H1 (cell line): ENCODE data around the gene RDH14. TPM values are rescaled to one million over a fixed set of nuclear protein-coding genes. Genes with fewer than 3 reads are reported as not detected.

Source experiments
- CTCF ChIA-PET: fragments of 300-600 bp; sonication (Branson Sonifier 250); formaldehyde crosslinking; loops from one replicate; lab custom pipeline; 2021; ENCODE audit not compliant: partially characterized antibody; lab: Charles Lee
- POLR2A ChIA-PET: fragments of 300-600 bp; sonication (Branson Sonifier 250); formaldehyde crosslinking; loops from one replicate; lab custom pipeline; 2021; ENCODE audit warnings: inconsistent platforms; ENCODE audit not compliant: partially characterized antibody; lab: Charles Lee
- DNase-seq, 2 experiments: peaks; one replicate each; pipeline versions ENCODE4 v3.0.0 to v3.0.0-alpha.2; 2010 to 2022; ENCODE audit warnings: low spot score in 2 of 2, low read depth in 1 of 2, mixed read lengths in 1 of 2
- FAIRE-seq: peaks from 2 replicates; lab custom pipeline; 2011; peaks lifted over from hg19 to GRCh38; lab: Jason Lieb, UNC
- H2AFZ ChIP-seq: 2 replicates; pipeline ENCODE4 v1.8.1; 2012; ENCODE audit warnings: low read length, inconsistent platforms
- H2AK5ac ChIP-seq: 2 replicates; pipeline ENCODE4 v1.6.1; 2013; ENCODE audit warnings: low read depth, low read length
- H2BK120ac ChIP-seq: replicated peaks from 2 replicates; pipeline ENCODE3; 2013; ENCODE audit warnings: low read depth, low read length, inconsistent platforms
- H2BK12ac ChIP-seq: 2 replicates; pipeline ENCODE4 v1.6.1; 2013; ENCODE audit warnings: low read depth, low read length
- H2BK15ac ChIP-seq: 2 replicates; pipeline ENCODE4 v1.6.1; 2013; ENCODE audit warnings: low read length
- H2BK20ac ChIP-seq: 2 replicates; pipeline ENCODE4 v1.6.1; 2013; ENCODE audit warnings: low read length
- H2BK5ac ChIP-seq: 2 replicates; pipeline ENCODE4 v1.6.1; 2013; ENCODE audit warnings: low read depth, low read length
- H3K14ac ChIP-seq: 2 replicates; pipeline ENCODE4 v1.6.1; 2013; ENCODE audit warnings: inconsistent platforms; ENCODE audit not compliant: insufficient read length
- H3K18ac ChIP-seq: 2 replicates; pipeline ENCODE4 v1.6.1; 2013; ENCODE audit warnings: low read length; ENCODE audit errors: extremely low read depth
- H3K23ac ChIP-seq: 2 replicates; pipeline ENCODE4 v1.6.1; 2013; ENCODE audit warnings: inconsistent platforms; ENCODE audit not compliant: insufficient read length
- H3K23me2 ChIP-seq: 2 replicates; pipeline ENCODE4 v1.6.1; 2013; ENCODE audit warnings: low read depth, low read length
- H3K27ac ChIP-seq: 2 replicates; pipeline ENCODE4 v1.6.1; 2011; ENCODE audit warnings: low read depth, low read length, inconsistent platforms
- H3K27me3 ChIP-seq, 4 experiments: replicated peaks in 1 of 4; 1 replicate in 1 of 4; 2 replicates in 3 of 4; pipeline versions ENCODE4 v1.6.1 to v1.8.1; 2011 to 2013; ENCODE audit warnings: low read length in 3 of 4, mild to moderate bottlenecking in 3 of 4, inconsistent platforms in 2 of 4, mixed read lengths in 2 of 4, moderate library complexity in 1 of 4; ENCODE audit not compliant: control insufficient read depth in 3 of 4, insufficient read depth in 3 of 4; ENCODE audit errors: extremely low read depth in 1 of 4
- H3K36me3 ChIP-seq, 4 experiments: 2 replicates each; pipeline versions ENCODE4 v1.6.1 to v1.8.1; 2011 to 2013; ENCODE audit warnings: mild to moderate bottlenecking in 4 of 4, low read length in 3 of 4, moderate library complexity in 2 of 4, control low read depth in 1 of 4, inconsistent platforms in 1 of 4; ENCODE audit not compliant: insufficient read depth in 4 of 4, control insufficient read depth in 2 of 4
- H3K4ac ChIP-seq: replicated peaks from 2 replicates; pipeline ENCODE3; 2013; ENCODE audit warnings: low read length, low read depth, mixed read lengths, inconsistent platforms; ENCODE audit not compliant: insufficient read length
- H3K4me1 ChIP-seq, 4 experiments: replicated peaks in 1 of 4; 1 replicate in 1 of 4; 2 replicates in 3 of 4; pipeline versions ENCODE4 v1.6.1 to v1.8.1; 2011 to 2013; ENCODE audit warnings: low read length in 3 of 4, inconsistent platforms in 2 of 4, mixed read lengths in 1 of 4; ENCODE audit not compliant: insufficient read depth in 4 of 4, control insufficient read depth in 3 of 4
- H3K4me2 ChIP-seq, 2 experiments: 2 replicates each; pipeline versions ENCODE4 v1.6.1 to v1.8.1; 2011 to 2013; ENCODE audit warnings: low read depth in 2 of 2, low read length in 2 of 2, control low read depth in 1 of 2, inconsistent platforms in 1 of 2, mild to moderate bottlenecking in 1 of 2; ENCODE audit not compliant: insufficient read depth in 1 of 2
- H3K4me3 ChIP-seq, 4 experiments: fragments of 200-600, 300-600 bp in 1 of 4; sonication (generic), shearing (Covaris generic), sonication (Bioruptor Twin) in 1 of 4; 2 replicates each; pipeline versions ENCODE4 v1.5.1 to v1.8.1; 2011 to 2016; ENCODE audit warnings: low read length in 4 of 4, low read depth in 3 of 4, control low read depth in 2 of 4, inconsistent platforms in 2 of 4, mild to moderate bottlenecking in 2 of 4, mixed read lengths in 1 of 4, moderate library complexity in 1 of 4; ENCODE audit not compliant: insufficient read depth in 2 of 4; ENCODE audit errors: extremely low read depth in 1 of 4
- H3K56ac ChIP-seq: replicated peaks from 2 replicates; pipeline ENCODE3; 2013; ENCODE audit warnings: low read depth, mild to moderate bottlenecking, mixed read lengths, low read length, inconsistent platforms; ENCODE audit not compliant: insufficient read length
- H3K79me1 ChIP-seq: 2 replicates; pipeline ENCODE4 v1.6.1; 2013; ENCODE audit warnings: low read depth, low read length, control low read depth
- H3K79me2 ChIP-seq, 2 experiments: 2 replicates each; pipeline versions ENCODE4 v1.6.1 to v1.8.1; 2012 to 2013; ENCODE audit warnings: low read length in 2 of 2, mild to moderate bottlenecking in 2 of 2, inconsistent platforms in 1 of 2; ENCODE audit not compliant: insufficient read depth in 2 of 2, control insufficient read depth in 1 of 2
- H3K9ac ChIP-seq, 4 experiments: replicated peaks in 1 of 4; 1 replicate in 1 of 4; 2 replicates in 3 of 4; pipeline versions ENCODE4 v1.6.1 to v1.8.1; 2011 to 2013; ENCODE audit warnings: low read depth in 3 of 4, low read length in 3 of 4, control low read depth in 2 of 4, mild to moderate bottlenecking in 2 of 4, moderate library complexity in 2 of 4, inconsistent platforms in 1 of 4; ENCODE audit errors: extremely low read depth in 1 of 4
- H3K9me3 ChIP-seq, 2 experiments: 2 replicates each; pipeline versions ENCODE4 v1.6.1 to v1.8.1; 2012 to 2013; ENCODE audit warnings: mild to moderate bottlenecking in 2 of 2, moderate library complexity in 2 of 2, control low read depth in 1 of 2, inconsistent platforms in 1 of 2, low read depth in 1 of 2, low read length in 1 of 2, mixed read lengths in 1 of 2; ENCODE audit not compliant: insufficient read depth in 2 of 2
- H4K20me1 ChIP-seq, 2 experiments: replicated peaks in 1 of 2; 2 replicates each; pipeline versions ENCODE3 to v1.8.1; 2011 to 2013; ENCODE audit warnings: inconsistent platforms in 2 of 2, low read length in 2 of 2, mild to moderate bottlenecking in 1 of 2; ENCODE audit not compliant: insufficient read depth in 2 of 2, control insufficient read depth in 1 of 2
- H4K5ac ChIP-seq: 2 replicates; pipeline ENCODE4 v1.6.1; 2013; ENCODE audit warnings: low read length, low read depth, mixed read lengths, inconsistent platforms; ENCODE audit not compliant: insufficient read length
- H4K8ac ChIP-seq: 2 replicates; pipeline ENCODE4 v1.8.0; 2013; ENCODE audit warnings: mild to moderate bottlenecking, moderate library complexity, low read length, inconsistent platforms; ENCODE audit not compliant: insufficient read depth; ENCODE audit errors: extremely low read depth
- H4K91ac ChIP-seq: replicated peaks from 2 replicates; pipeline ENCODE3; 2013; ENCODE audit warnings: low read length, mixed read lengths, inconsistent platforms; ENCODE audit not compliant: insufficient read length
- ASH2L ChIP-seq: fragments of 200-600, 300-600 bp; sonication (generic); IDR thresholded peaks from one replicate; pipeline ENCODE4 v1.7.1; 2017; ENCODE audit warnings: low read length
- ATF2 ChIP-seq: IDR thresholded peaks from 2 replicates; pipeline ENCODE4 v1.6.1; 2012; ENCODE audit warnings: low read length, inconsistent platforms
- BACH1 ChIP-seq: IDR thresholded peaks from 2 replicates; pipeline ENCODE4 v1.6.1; 2012; ENCODE audit warnings: low read length, improper control_type of control experiment
- BCL11A ChIP-seq, 2 experiments: IDR thresholded peaks; one replicate each; pipeline ENCODE4 v1.6.1; 2011; ENCODE audit warnings: low read depth in 2 of 2, low read length in 2 of 2, mild to moderate bottlenecking in 2 of 2
- BRCA1 ChIP-seq: IDR thresholded peaks from 2 replicates; pipeline ENCODE4 v1.6.1; 2012; ENCODE audit warnings: low read depth, low read length, improper control_type of control experiment
- KDM1A ChIP-seq: fragments of 200-600, 300-600 bp; sonication (generic); IDR thresholded peaks from 2 replicates; pipeline ENCODE4 v1.7.1; 2016; ENCODE audit warnings: mild to moderate bottlenecking, low read length, borderline replicate concordance
- MAFK ChIP-seq: IDR thresholded peaks from 2 replicates; pipeline ENCODE4 v1.6.1; 2012; ENCODE audit warnings: low read depth, mild to moderate bottlenecking, improper control_type of control experiment, low read length
- NRF1 ChIP-seq: IDR thresholded peaks from 2 replicates; pipeline ENCODE4 v1.6.1; 2011; ENCODE audit warnings: mild to moderate bottlenecking, low read depth, low read length, improper control_type of control experiment
- RBBP5 ChIP-seq: IDR thresholded peaks from 2 replicates; pipeline ENCODE4 v1.7.1; 2012; ENCODE audit warnings: low read depth, mild to moderate bottlenecking, inconsistent platforms, low read length, moderate library complexity, borderline replicate concordance
- TBP ChIP-seq: IDR thresholded peaks from 2 replicates; pipeline ENCODE4 v1.6.1; 2011; ENCODE audit warnings: low read depth, low read length, improper control_type of control experiment
- WGBS, 2 experiments: shearing (Covaris generic) in 1 of 2; methylation state at CpG; one replicate each; pipeline versions ENCODE4 v1.1.6 to v1.1.7; 2013 to 2015; ENCODE audit warnings: low lambda C conversion rate in 2 of 2, mixed read lengths in 2 of 2, inconsistent platforms in 1 of 2, low coverage in 1 of 2, missing lambda C conversion rate in 1 of 2; ENCODE audit not compliant: insufficient replicate concordance in 2 of 2, insufficient coverage in 1 of 2, insufficient read length in 1 of 2; ENCODE audit errors: extremely low coverage in 1 of 2, missing lambda C conversion rate in 1 of 2; 5-methylcytosine and 5-hydroxymethylcytosine counted together
- polyA plus RNA-seq, 7 experiments: library from polyadenylated mRNA; depleted of rRNA in 3 of 7; stranded (reverse) in 5 of 7; unstranded in 2 of 7; fragments of >200 nt in 5 of 7; fragments of 200-250 nt in 2 of 7; gene quantifications; 1 replicate in 5 of 7; 2 replicates in 1 of 7; 4 replicates in 1 of 7; pipeline versions ENCODE4 v1.2.1 to v1.2.3, GENCODE V29; 2011 to 2013; ENCODE audit warnings: missing spikeins in 2 of 7, mixed read lengths in 2 of 7
- total RNA-seq: library from RNA; stranded (reverse); fragmentation: NEBNext Ultra II Directional; extraction: Animal tissue kit (Norgen Biotek cat#: 25700); gene quantifications from 2 replicates; pipeline ENCODE4 v1.2.1, GENCODE V29; 2021

The RDH14 gene
- total and polyA plus RNA-seq, 2 of the 8 experiments (the other 6 are each of a cell fraction or from before 2014, with no cell fraction given): 14.7 to 23.6 TPM

DNA sequence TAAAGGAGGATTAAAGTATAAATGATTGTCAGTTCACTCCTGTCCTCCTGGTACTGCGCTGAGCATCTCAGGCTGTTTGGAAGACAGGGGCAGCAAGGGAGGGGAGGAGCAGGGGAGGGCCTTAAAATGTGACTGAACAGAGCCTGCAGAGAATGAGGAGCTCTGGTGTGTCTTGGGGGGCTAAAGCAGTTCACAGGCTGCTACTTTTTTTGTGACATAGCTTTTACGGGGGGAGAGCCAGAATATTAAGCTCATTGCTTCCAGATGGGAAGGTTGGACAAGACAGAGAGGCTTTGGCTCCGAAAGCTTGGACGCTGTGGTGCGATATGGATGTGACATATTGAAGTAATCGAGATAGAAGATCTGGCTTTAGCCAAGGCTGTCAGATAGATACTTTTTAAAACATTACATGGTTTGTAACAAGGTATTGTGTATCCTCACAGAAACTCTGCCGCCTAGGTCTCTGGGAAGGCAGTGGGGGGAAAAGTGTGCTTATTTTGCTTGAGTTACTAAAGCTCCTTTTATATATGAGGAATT lies 40.5 kb downstream of the RDH14 start:
- H4K91ac ChIP-seq: no peak overlapping the region
- no peaks in the 10 kb centered on the region for H3K79me1 ChIP-seq
- no peak for DNase-seq
- H4K5ac ChIP-seq: no peak overlapping the region
- no peak overlapping the region for H3K56ac ChIP-seq
- H3K23me2 ChIP-seq: no peaks in the 10 kb centered on the region
- no peaks in the 10 kb centered on the region for H4K20me1 ChIP-seq
- CTCF ChIA-PET: interaction anchor here (0.6 to 5.5 kb wide), 68 partner anchors 9 to 1344 kb away, joined by 3 to 60 read pairs (median 4); partner anchors contain the start of gene NT5C1B
- H4K8ac ChIP-seq: no peak overlapping the region; the same call in 1 of the 2 replicates
- 0 out of 2 replicates have a peak overlapping the region, but pooled peaks have one; percentile 16 for H2AFZ ChIP-seq
- no peaks in the 10 kb centered on the region for H3K79me2 ChIP-seq
- no peak overlapping the region for H3K9ac ChIP-seq
- H3K18ac ChIP-seq: no peak overlapping the region
- no peak overlapping the region for H3K4me3 ChIP-seq
- H3K4ac ChIP-seq: no peak overlapping the region
- H3K27me3 ChIP-seq: no peaks in the 10 kb centered on the region
- H3K27ac ChIP-seq: no peak overlapping the region
- H2BK15ac ChIP-seq: peak overlapping the region; percentile 49; the same call in 1 of the 2 replicates
- H2BK5ac ChIP-seq: no peak overlapping the region
- H3K14ac ChIP-seq: no peak overlapping the region
- no peak overlapping the region for H2BK20ac ChIP-seq
- H3K23ac ChIP-seq: no peak overlapping the region
- H3K36me3 ChIP-seq: no peaks in the 10 kb centered on the region
- TF ChIP-seq BCL11A (IDR thresholded peaks at IDR 0.05; ENCODE audit: low read depth in 2 of 2, low read length in 2 of 2): no peak
- no peak for TF ChIP-seq NRF1
- TF ChIP-seq ATF2: no peak
- TF ChIP-seq RBBP5: no peak
- TF ChIP-seq BACH1: no peak
- no peak for TF ChIP-seq BRCA1
- TF ChIP-seq ASH2L: no peak
- no peak for TF ChIP-seq TBP
- no peak for TF ChIP-seq KDM1A
- TF ChIP-seq MAFK: no peak
- 88% methylated on average over 7 of the region's 7 CpGs; no CpG with 5 or more reads in 1 of the 2 experiments for WGBS, 2 experiments
- H2BK12ac ChIP-seq: no peak overlapping the region; the same call in 1 of the 2 replicates
- no peak overlapping the region for H2BK120ac ChIP-seq
- FAIRE-seq: no peak
- POLR2A ChIA-PET: no interaction called here
- no peaks in the 10 kb centered on the region for H3K9me3 ChIP-seq
- no peak overlapping the region for H2AK5ac ChIP-seq
- peaks cover 0 to 3% (median 0%) of the 10 kb centered on the region in 4 experiments; a peak in 3 of 7 replicates for H3K4me1 ChIP-seq
- H3K4me2 ChIP-seq: no peak overlapping the region
